GM21423 (cell line): ENCODE results near the gene PTPRM.

Experiments used
- ATAC-seq: cut with Tn5 transposase; IDR thresholded peaks from one replicate; pipeline ENCODE4 v1.9.1; 2021; ENCODE audit warnings: mild to moderate bottlenecking, moderate library complexity; ENCODE audit not compliant: unreplicated experiment

The PTPRM gene

DNA sequence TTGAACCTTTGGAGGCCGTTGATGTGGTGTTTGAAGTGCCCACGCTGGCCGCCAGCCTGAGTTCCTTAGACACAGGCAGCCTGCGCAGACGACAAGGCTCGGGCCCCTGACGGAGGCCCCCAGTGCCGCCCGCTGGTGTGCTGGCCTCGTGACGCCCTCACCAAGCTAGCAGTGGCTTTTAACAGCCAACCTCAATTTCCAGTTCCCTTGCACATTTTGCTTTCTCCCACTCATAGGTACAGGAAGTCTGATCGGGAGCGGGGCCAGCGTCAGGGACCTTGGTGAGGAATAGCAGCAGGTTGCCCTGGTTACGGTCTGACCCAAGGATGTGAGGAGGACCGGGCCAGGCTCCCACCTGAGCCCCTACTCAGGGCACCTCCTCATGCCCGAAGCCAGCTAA, 834.5 kb downstream of the PTPRM start:
- ATAC-seq, result no peak

DNA sequence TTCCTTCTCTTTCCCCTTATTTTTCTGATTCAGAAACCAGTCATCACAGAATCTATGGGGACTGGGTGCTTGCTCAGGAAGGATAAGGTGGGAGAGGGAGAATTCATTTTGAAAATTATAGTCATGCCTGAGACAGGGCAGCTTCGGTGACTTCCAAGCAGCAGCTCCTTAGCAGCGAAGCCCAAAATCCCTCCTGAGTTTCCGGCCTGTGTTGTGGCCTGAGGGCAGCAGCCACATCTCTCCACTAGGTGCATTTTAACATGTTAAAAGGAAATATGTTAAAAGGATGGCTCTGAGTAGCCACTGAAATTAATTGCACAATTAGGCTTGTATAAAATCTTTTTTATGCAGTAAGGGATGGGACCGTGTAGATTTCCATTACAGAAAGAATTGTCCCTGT, 835.1 kb downstream of the PTPRM start:
- no peak for ATAC-seq

DNA sequence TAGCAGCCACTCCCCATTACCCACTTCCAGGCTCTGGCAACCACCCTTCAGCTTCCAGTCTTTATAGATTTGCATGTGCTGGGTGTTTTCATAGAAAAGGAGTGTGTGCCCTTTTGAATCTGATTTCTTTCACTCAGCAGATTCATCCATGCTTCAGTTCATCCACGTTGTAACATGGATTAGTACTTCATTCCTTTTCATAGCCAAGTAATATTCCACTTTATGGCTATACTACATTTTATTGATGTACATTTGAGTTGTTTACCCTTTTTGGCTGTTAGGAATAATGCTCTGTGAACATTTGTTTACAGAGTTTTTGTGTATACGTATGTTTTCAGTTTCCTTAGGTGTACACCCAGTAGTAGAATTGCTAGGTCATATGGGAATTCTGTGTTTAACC, 836.6 kb downstream of the PTPRM start:
- ATAC-seq, result no peak

DNA sequence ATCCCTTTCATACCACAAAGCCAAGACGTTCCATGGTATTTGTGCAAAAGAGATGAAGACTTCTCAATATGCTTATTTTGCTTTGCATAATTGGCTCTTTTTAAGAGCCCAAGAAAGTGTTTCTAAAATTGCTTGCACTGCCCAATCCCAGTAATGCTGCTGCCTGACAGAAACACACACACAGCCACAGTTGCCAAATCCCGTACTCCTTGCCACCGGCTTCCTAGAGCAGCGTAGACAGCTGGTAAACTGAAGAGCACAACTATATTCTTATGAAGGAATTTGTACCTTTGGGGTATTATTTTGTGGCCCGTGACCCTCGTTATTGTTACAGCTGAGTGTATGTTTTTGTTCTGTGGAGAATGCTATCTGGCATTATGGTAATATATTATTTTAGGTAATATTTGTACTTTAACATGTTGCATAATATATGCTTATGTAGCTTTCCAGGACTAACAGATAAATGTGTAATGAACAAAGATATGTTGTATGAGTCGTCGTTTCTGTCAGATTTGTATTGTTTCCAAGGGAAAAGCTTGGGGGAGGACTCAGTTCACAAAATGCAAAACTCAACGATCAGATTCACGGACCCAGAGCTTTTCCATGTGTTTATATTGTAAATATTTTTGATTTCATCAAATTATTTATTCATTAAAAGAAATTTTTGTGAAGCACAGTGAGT, 839.2 kb downstream of the PTPRM start:
- no peak for ATAC-seq

GRCh38 chr18:8406868-8407250, 839.7 kb downstream of the PTPRM start:
- ATAC-seq, result no peak

DNA sequence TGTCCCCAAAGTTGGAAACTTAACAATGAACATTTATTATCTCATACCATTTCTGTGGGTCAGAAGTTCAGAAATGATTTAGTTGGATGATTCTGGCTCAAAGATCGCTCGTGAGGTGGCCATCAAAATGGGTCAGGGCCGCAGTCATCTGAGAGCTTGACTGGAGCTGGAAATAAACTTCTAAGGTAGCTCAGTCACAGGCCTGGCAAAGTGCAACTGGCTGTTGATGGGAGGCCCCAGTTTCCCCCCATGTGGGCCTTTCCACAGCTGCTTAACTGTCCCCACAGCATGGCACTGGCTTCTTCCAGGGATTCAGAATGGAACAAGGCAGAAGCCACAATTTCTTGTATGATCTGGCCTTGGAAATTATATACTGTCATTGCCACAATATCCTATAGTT, 842.0 kb downstream of the PTPRM start:
- ATAC-seq, result no peak

- ATAC-seq, result no peak
These were observed 844.4 kb downstream of the PTPRM start for GRCh38 chr18:8411492-8411891.

DNA sequence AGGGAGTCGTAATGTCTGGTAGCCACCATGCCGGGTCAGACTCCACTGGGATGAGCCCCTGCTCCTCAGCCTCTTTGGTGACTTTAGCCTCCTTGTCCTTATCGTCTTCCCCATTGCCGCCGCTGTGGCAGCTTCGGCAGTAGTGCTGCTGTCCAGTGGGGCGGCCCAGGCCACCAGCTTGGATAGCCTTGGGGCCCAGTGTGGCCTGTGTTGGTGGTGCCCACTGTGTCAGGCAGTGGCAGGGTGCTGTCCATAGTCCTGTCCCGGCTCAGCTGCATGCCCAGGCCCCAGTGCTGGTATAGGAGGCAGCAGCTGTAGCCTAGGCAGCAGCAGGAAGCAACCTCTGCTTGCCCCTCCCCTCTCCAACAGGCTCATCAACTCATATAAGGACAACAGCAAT, 845.0 kb downstream of the PTPRM start:
- ATAC-seq, result no peak

DNA sequence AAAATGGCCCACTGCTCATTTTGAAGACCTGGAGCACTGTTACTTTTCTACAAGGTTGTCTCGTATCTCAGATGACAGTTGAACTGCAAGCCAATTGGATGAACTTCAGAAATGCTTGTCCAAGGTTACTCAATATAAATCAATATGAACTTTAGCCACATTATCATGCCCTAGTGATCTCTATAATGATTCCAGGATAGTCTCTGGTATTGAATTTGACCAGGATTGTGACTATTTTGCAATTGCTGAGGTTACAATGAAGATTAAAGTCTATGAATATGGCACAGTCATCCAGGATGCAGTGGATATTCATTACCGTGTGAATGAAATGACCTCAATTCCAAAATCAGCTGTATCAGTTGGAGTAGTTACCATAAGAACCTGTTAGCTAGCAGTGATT, 846.1 kb downstream of the PTPRM start:
- no peak for ATAC-seq

GRCh38 chr18:8413751-8414150, 846.6 kb downstream of the PTPRM start:
- ATAC-seq, result no peak

DNA sequence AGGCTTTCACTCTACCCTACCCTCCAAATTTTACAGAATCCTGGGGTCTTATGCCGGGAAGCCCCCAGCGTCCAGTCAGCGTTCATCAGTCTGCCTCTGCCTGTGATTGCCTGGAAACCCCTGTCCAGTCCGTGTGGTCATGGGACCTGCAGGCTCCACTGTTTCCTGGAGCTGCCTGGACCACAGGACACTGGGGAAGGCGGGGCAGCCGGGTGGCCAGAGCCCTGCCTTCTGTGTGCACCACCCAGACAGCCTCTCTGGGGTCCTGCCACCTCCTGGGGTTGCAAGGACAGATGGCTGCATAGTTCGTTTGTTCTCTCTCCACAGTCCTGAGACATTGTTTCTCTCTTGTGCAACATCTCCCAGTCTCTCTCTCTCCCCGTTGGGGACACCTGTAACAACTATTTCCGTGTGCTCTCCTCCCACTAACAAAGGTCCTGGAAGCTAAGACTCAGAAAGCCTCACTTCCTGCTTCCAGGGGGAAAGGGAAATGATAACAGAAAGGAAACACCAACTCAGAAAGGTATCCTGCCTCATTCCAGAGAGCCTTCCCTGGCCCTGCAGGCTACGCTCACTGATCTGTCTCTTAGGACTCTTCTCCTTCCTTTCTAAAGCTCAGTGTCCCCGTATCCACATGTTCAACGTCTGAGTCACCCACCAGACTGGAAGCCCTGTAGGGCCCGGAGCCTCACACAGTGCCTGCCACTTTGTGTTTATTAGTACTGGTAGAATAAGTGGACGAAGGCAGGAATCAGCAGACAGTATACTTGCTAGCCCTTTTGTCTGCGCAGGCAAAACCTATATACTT, 849.3 kb downstream of the PTPRM start:
- no peak for ATAC-seq

DNA sequence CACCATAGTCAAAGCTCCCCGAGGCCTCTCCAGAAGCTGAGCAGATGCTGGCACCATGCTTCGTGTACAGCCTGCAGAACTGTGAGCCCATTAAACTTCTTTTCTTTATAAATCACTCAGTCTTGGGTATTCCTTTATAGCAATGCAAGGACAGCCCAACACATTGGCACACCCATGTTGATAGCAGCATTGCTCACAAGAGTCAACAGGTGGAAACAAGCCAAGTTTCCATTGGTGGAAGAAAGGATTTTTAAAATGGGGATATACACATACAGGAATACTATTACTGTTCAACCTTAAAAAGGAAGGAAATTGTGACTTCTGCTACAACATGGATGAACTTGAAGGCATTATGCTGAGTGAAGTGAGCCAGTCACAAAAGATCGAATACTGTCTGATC, 855.3 kb downstream of the PTPRM start:
- no peak for ATAC-seq

- ATAC-seq, result no peak
These were observed 856.0 kb downstream of the PTPRM start for GRCh38 chr18:8423051-8423557.

DNA sequence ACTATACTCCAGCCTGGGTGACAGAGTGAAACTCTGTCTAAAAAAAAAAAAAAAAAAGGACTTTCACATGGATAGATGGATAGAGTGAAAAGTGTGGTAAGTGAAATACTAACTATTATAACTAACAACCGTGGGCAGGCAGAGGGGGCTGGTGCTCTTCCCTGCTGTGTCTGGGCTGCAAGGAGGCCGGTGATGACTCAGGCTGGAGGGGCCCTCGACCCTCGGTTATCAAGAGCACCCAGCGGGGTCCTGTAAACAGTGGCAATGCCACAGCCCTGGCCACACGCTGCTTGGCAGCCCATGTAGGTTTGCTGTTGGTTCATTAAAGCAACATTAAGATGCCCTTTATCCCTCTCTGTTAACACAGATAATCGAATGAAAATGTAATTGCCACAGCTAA, 857.4 kb downstream of the PTPRM start:
- ATAC-seq, result no peak

DNA sequence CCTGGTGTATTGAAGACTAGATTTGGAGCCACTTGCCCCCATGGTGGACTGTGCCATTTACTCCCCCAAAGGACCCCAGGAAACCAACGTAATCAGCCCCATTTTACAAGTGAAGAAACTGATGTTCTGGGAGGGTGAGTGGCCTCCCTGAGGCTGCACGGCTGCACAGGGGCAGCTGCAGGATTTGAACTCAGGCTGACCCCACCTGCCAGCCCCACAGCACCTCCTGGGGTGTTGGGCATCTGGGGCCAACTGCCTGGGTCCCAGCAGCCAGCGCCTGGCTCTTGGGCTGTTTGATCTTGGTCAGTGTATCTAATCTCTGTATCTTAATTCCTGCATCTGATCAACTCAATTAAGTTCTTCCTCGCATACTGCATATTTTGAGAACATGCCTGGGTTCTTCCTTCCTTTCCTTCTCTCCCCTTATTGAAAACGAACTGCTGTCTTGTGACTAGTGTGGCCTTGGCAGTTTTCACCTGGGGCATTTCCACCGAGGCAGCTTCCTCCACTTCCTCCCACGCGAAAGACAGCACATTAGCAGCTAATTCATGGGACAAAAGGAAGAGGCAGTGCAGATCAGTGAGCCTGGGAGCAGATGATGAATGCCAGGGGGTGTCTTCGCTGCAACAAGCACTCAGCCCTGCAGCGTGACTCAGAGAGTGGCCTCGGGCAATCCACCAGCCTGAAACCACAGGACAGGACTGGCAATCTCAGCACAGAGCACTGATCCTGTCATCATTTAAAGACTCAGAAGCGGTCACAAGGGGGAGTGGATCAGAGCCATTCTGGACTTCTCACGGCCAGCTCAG, 858.0 kb downstream of the PTPRM start:
- no peak for ATAC-seq

DNA sequence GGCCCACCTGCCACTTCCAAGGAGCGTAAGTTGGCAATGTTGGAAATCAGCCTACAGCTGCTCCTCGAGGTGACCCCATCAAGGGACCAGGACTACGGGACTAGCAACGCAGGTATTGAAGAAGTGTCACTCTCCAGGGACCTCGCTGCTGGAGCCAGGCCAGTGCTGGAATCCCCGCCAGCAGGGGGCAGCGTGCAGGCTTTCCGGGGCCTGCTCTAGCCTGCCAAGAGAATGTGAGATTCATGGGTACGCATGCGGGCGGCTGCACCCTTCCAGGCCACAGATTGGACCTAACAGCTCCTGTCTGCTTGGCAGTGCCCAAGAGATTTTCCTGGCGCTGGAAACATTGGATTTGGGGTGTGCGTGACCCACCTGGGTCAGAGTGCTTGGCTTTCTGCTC, 859.3 kb downstream of the PTPRM start:
- ATAC-seq, result no peak

- no peak for ATAC-seq
These were observed 860.2 kb downstream of the PTPRM start for GRCh38 chr18:8427339-8427738.

DNA sequence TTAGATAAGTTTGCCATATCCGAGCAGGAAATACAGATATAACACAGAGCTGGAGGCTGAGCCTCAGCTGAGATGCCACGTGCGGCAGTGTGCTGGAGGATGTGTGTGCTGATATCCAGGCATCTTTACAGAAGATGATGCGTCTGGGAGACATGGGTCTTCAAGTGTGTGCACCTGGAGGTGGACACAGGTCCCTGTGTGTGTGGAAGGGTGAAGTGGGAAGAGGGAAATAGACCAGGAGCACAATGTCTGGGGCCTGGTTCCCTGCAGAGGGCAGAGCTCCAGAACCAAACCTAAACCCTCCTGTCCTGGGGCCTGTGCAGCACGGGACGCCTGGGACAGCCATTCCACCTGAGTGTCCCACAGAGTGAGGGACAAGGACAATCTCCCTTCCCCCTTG, 861.8 kb downstream of the PTPRM start:
- no peak for ATAC-seq

DNA sequence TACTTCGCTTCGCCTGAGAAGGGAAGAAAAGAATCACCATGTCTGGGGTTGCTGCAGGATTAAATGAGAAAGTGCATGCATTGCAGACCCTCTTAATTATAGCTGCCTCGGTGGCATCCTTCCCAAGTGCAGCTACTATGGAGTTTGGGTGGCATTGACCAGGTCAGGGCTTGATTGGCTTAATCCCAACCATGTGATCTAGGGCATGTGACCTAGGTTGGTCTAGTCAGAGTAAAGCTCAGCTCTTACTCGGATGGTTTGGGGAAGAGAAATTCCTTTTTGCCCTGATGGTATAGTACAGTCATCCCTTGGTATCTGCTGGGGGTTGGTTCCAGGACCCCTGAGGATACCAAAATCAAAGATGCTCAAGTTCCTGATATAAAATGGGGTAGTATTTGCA, 863.9 kb downstream of the PTPRM start:
- no peak for ATAC-seq

- ATAC-seq, result no peak
These were observed 866.2 kb downstream of the PTPRM start for GRCh38 chr18:8433323-8433722.

DNA sequence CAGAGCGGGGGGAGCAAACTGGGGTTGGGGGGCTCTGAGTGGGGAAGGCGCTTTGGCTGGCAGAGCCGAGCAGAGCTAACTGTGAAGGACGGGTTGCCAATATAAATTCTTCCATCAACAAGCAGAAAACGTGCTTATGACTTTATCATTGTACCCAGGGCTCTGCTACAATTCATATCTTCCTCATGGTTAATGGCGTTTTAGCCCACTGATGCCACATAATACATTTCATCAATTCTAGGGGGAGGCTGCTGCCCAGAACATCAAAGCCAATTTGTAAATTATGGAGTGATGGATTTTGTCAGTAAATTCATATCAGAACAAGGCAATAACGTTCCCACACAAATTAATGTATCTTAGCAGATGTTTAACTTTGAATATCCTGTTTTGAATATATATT, 866.7 kb downstream of the PTPRM start:
- ATAC-seq, result no peak

DNA sequence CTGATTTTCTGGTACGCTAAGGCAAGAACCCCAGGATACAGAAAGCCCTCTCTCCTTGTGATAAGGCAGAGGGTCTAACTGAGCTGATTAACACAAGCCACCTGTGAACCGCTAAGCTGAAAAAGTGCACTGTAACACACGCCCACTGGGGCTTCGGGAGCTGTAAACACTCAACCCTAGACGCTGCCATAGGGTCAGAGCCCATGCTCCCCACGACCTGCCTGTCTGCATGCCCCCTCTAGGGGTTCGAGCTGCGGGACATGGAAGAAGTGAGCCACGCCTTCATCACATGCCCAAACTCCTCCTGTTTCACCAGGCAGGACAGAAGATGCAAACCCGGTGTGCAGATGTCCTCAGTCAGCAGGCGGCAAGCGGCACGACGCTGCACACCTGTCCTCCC, 868.3 kb downstream of the PTPRM start:
- no peak for ATAC-seq
